GM18907 (cell line): Measurements from ENCODE around the gene GSTM1.

Experiments used
- ATAC-seq: cut with Tn5 transposase; IDR thresholded peaks from one replicate; pipeline ENCODE4 v1.9.1; 2021; ENCODE audit warnings: mild to moderate bottlenecking, moderate library complexity; ENCODE audit not compliant: unreplicated experiment

GSTM1 gene

GRCh38 chr1:109725510-109725909 is 37.9 kb downstream of the GSTM1 start:
- no peak for ATAC-seq

- no peak for ATAC-seq
Measured at GRCh38 chr1:109726007-109726406, 38.4 kb downstream of the GSTM1 start.

- no peak for ATAC-seq
Measured at GRCh38 chr1:109726728-109727373, 39.2 kb downstream of the GSTM1 start.

GRCh38 chr1:109728870-109729269 is 41.3 kb downstream of the GSTM1 start:
- ATAC-seq = no peak

GRCh38 chr1:109730666-109731065 is 43.0 kb downstream of the GSTM1 start:
- ATAC-seq = no peak

GRCh38 chr1:109732390-109732881 is 44.8 kb downstream of the GSTM1 start:
- no peak for ATAC-seq

- no peak for ATAC-seq
Measured at GRCh38 chr1:109733236-109733870, 45.7 kb downstream of the GSTM1 start.

- ATAC-seq = peak; percentile 90
Measured at GRCh38 chr1:109739738-109740614, 52.4 kb downstream of the GSTM1 start.

GRCh38 chr1:109740615-109741373 is 53.2 kb downstream of the GSTM1 start, which contains the start of gene GSTM3:
GSTM3 (minus strand) TSS chr1:109741038; CDS start chr1:109740287, 751 bp downstream.
- no peak for ATAC-seq
